ENCODE measurements around the gene GGT5. TPM values are rescaled to one million over a fixed set of nuclear protein-coding genes. Genes with fewer than 3 reads are reported as not detected.
A peak's percentile ranks its signal among the peaks of the same experiment; 100 is the strongest.
"Not testable (repeated sequence)": the region's sequence is repeated elsewhere in the genome, so short reads cannot be mapped to it uniquely, and the experiment has no call there.

GGT5 gene, protein sequence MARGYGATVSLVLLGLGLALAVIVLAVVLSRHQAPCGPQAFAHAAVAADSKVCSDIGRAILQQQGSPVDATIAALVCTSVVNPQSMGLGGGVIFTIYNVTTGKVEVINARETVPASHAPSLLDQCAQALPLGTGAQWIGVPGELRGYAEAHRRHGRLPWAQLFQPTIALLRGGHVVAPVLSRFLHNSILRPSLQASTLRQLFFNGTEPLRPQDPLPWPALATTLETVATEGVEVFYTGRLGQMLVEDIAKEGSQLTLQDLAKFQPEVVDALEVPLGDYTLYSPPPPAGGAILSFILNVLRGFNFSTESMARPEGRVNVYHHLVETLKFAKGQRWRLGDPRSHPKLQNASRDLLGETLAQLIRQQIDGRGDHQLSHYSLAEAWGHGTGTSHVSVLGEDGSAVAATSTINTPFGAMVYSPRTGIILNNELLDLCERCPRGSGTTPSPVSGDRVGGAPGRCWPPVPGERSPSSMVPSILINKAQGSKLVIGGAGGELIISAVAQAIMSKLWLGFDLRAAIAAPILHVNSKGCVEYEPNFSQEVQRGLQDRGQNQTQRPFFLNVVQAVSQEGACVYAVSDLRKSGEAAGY
- 2.1 TPM for total RNA-seq

DNA sequence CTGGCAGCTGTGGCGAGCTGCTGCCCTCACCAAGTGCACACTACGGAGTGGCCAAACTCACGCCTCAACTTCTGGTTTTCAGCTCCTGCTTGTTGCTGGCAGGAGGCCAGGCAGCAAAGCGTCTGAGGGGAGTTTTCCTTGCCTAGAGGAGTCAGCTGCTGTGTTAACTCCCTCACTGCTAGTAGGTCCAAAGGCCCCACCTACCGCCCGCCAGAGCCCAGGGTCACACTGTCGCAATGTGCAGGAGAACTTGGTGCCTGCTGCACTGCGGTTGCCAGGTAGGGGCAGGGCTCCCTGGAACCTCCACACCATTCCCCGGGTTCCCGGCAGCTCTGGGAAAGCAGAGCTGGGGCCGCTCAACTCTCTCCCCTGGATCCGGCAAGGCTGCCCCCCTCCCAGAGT lies at the start of gene GGT5:
Gene GGT5, minus strand, starts transcription at position 53 of the 402 bp plus-strand sequence. CDS start 357 bp downstream, outside the sequence.
- peak within 1 kb of the TSS; percentile 43 to 57 (median 45) for H3K4me3 ChIP-seq (ENCODE audit: low read length in 3 of 3)
- H3K9ac ChIP-seq (ENCODE audit: low read depth in 1 of 3, low read length in 3 of 3): peak within 1 kb of the TSS; percentile 6 to 54 (median 43)
- not testable (repeated sequence) for H3K27me3 ChIP-seq (ENCODE audit: control insufficient read depth in 3 of 3, insufficient read depth in 3 of 3, low read length in 3 of 3); H3K36me3 ChIP-seq (ENCODE audit: control insufficient read depth in 3 of 3, insufficient read depth in 3 of 3, low read length in 3 of 3); H3K9me3 ChIP-seq (ENCODE audit: control insufficient read depth in 3 of 3, low read length in 3 of 3)
- H3K4me1 ChIP-seq (ENCODE audit: control insufficient read depth in 3 of 3, insufficient read depth in 3 of 3, low read length in 3 of 3): peaks cover 24 to 38% (median 31%) of the 10 kb centered on the region in 3 donors
- H3K27ac ChIP-seq (ENCODE audit: low read depth, low read length): peak within 1 kb of the TSS; percentile 69

DNA sequence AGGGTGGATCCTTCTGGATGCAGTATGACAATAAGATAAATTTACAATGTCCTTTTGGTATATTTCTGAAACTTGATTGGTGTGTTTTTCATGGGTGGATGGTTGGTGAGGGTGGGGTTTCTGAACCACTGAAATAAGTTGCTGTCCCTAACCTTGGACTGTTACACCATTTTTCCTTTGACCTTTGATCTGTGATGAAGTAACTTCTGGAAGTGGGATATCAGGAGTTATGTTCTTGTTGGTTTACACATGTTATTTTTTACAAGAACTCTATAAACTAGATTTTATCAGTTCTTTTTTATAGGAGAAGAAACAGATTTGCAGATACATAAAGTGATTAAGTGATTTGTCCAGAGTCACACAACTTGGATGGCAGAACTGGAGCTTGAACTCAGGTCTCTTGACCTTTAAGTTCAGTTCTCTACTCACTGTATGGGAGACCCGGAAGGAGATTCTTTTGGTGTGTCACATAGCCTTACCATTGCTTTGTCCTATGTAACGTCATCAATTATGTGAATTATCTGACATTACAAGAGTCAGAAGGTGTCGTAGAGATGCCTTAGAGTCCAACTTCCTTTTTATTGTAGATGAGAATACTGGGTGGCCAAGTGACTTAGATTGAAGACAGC lies 47.4 kb upstream of the GGT5 start:
- peaks cover 30 to 35% (median 34%) of the 10 kb centered on the region in 3 donors for H3K4me1 ChIP-seq (ENCODE audit: control insufficient read depth in 3 of 3, insufficient read depth in 3 of 3, low read length in 3 of 3)
- not testable (repeated sequence) for H3K36me3 ChIP-seq (ENCODE audit: control insufficient read depth in 3 of 3, insufficient read depth in 3 of 3, low read length in 3 of 3); H3K4me3 ChIP-seq (ENCODE audit: low read length in 3 of 3); H3K27me3 ChIP-seq (ENCODE audit: control insufficient read depth in 3 of 3, insufficient read depth in 3 of 3, low read length in 3 of 3); H3K9ac ChIP-seq (ENCODE audit: low read depth in 1 of 3, low read length in 3 of 3); H3K27ac ChIP-seq (ENCODE audit: low read depth, low read length); H3K9me3 ChIP-seq (ENCODE audit: control insufficient read depth in 3 of 3, low read length in 3 of 3)

DNA sequence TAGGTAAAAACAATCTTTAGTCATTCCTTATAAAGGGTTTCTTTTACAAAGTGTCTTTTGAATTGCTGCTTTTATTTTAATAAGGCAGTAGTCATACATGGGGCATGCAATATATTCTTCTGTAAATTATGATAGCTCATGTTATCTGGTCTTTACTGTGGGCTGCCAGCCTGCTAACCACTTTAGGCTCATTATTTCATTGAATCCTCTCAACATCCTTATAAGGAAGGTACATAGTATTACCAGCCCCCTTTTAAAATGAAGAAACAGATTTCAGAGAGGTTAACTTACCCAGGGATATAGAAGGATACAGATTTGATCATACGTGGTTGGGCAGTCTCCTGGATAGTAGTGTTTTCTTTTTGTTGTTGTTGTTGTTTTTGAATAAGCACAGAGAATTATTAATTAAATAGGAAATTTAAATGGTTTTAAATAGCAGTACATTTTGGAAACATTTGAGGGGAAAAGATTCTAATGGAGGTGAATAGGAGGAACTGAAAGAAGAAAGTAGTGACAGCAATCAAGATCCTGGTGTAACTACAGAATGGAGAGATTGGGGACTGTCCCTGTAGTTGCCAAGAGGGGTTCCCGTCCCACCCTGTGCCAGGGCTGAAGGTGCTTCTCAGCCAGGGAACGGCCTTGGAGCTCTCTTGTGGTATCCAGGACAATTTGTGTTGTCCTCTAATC lies 46.8 kb upstream of the GGT5 start:
- no peak overlapping the region for H3K27ac ChIP-seq (ENCODE audit: low read depth, low read length)

DNA sequence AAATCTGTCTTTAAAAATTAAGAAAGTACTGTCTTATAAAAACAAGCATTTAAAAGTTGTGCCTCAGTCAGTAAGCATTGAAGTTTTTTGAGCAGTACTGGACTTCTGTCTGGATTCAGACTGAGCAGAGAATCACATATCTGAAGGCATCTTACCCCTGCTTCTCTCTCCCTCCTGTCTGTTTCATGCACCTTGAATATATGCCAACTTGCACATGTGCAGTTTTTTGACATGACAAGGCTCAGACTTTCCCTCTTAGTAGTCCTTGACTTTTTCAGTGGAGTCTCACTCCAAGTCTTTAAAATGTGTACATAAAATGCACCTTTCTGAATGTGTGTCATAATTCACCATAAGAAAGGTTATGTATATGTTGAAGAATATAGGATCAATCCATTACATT lies 45.6 kb upstream of the GGT5 start:
- no peak overlapping the region for H3K4me3 ChIP-seq (ENCODE audit: low read length in 3 of 3)
- H3K27me3 ChIP-seq (ENCODE audit: control insufficient read depth in 3 of 3, insufficient read depth in 3 of 3, low read length in 3 of 3): no peaks in the 10 kb centered on the region
- H3K36me3 ChIP-seq (ENCODE audit: control insufficient read depth in 3 of 3, insufficient read depth in 3 of 3, low read length in 3 of 3): no peaks in the 10 kb centered on the region
- H3K9ac ChIP-seq (ENCODE audit: low read depth in 1 of 3, low read length in 3 of 3): no peak overlapping the region
- peak overlapping the region; percentile 62 for H3K27ac ChIP-seq (ENCODE audit: low read depth, low read length)
- H3K9me3 ChIP-seq (ENCODE audit: control insufficient read depth in 3 of 3, low read length in 3 of 3): no peaks in the 10 kb centered on the region
- peaks cover 41 to 48% (median 43%) of the 10 kb centered on the region in 3 donors for H3K4me1 ChIP-seq (ENCODE audit: control insufficient read depth in 3 of 3, insufficient read depth in 3 of 3, low read length in 3 of 3)

More for the DNA sequence above, 46.8 kb upstream of the GGT5 start:
- Histone ChIP-seq H3K36me3 (ENCODE audit: control insufficient read depth in 3 of 3, insufficient read depth in 3 of 3, low read length in 3 of 3) (no peaks in the 10 kb centered on the region), H3K9me3 (ENCODE audit: control insufficient read depth in 3 of 3, low read length in 3 of 3) (no peaks in the 10 kb centered on the region), H3K4me3 (ENCODE audit: low read length in 3 of 3) (no peak overlapping the region), H3K9ac (ENCODE audit: low read depth in 1 of 3, low read length in 3 of 3) (no peak overlapping the region), H3K27me3 (ENCODE audit: control insufficient read depth in 3 of 3, insufficient read depth in 3 of 3, low read length in 3 of 3) (no peaks in the 10 kb centered on the region), H3K4me1 (ENCODE audit: control insufficient read depth in 3 of 3, insufficient read depth in 3 of 3, low read length in 3 of 3) (peaks cover 34 to 40% (median 38%) of the 10 kb centered on the region in 3 donors)

DNA sequence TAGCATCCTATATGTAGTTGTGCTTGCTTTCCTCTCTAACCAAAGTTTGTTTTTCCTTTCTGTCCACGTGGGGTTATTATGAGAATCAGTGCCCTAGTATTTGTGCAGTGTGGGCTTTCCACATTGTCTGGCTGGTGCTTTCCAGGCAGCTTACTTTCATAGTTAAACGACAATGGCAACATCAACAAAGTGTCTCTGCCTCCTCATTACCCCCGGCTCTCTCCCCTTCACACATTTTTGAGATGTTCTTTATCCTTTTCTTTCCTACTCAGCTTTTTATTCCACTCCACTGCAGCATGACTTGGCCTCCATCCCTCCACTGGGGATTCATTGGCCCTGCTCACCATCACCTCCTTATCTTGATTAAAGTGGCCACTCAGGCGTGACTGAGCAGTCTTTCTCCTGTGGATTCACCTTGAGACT lies 44.9 kb upstream of the GGT5 start:
- peak overlapping the region; percentile 62 for H3K27ac ChIP-seq (ENCODE audit: low read depth, low read length)
- H3K27me3 ChIP-seq (ENCODE audit: control insufficient read depth in 3 of 3, insufficient read depth in 3 of 3, low read length in 3 of 3): no peaks in the 10 kb centered on the region
- H3K4me3 ChIP-seq (ENCODE audit: low read length in 3 of 3): peak overlapping the region in 2 of 3 donors; percentile 17 to 26
- H3K4me1 ChIP-seq (ENCODE audit: control insufficient read depth in 3 of 3, insufficient read depth in 3 of 3, low read length in 3 of 3): peaks cover 46 to 50% (median 48%) of the 10 kb centered on the region in 3 donors
- H3K9me3 ChIP-seq (ENCODE audit: control insufficient read depth in 3 of 3, low read length in 3 of 3): no peaks in the 10 kb centered on the region
- peak overlapping the region in 2 of 3 donors; percentile 3 to 18 for H3K9ac ChIP-seq (ENCODE audit: low read depth in 1 of 3, low read length in 3 of 3)
- no peaks in the 10 kb centered on the region for H3K36me3 ChIP-seq (ENCODE audit: control insufficient read depth in 3 of 3, insufficient read depth in 3 of 3, low read length in 3 of 3)

DNA sequence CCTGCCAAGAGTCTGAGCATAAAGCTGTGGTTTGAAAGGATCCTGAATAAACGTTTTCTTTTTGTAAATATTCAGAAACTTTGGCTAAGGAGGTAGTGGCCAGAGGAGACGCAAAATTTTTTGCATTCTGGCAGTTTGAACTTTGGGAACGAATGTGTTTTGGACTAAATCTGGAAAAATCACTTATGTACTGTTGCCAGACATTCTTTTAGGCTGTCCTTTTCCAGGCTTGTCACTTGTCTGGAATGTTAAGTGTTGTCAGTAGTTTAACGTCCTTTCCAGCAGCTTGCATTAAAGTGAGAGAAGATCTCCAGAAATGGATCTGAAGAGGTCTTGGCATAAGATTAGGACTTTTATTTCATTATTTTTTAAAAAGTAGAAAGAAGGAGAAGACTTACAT lies 44.2 kb upstream of the GGT5 start:
- H3K4me3 ChIP-seq (ENCODE audit: low read length in 3 of 3): no peak overlapping the region
- no peaks in the 10 kb centered on the region for H3K36me3 ChIP-seq (ENCODE audit: control insufficient read depth in 3 of 3, insufficient read depth in 3 of 3, low read length in 3 of 3)
- H3K9ac ChIP-seq (ENCODE audit: low read depth in 1 of 3, low read length in 3 of 3): no peak overlapping the region
- no peaks in the 10 kb centered on the region for H3K9me3 ChIP-seq (ENCODE audit: control insufficient read depth in 3 of 3, low read length in 3 of 3)
- H3K27me3 ChIP-seq (ENCODE audit: control insufficient read depth in 3 of 3, insufficient read depth in 3 of 3, low read length in 3 of 3): no peaks in the 10 kb centered on the region
- peak overlapping the region; percentile 62 for H3K27ac ChIP-seq (ENCODE audit: low read depth, low read length)
- H3K4me1 ChIP-seq (ENCODE audit: control insufficient read depth in 3 of 3, insufficient read depth in 3 of 3, low read length in 3 of 3): peaks cover 46 to 50% (median 50%) of the 10 kb centered on the region in 3 donors

DNA sequence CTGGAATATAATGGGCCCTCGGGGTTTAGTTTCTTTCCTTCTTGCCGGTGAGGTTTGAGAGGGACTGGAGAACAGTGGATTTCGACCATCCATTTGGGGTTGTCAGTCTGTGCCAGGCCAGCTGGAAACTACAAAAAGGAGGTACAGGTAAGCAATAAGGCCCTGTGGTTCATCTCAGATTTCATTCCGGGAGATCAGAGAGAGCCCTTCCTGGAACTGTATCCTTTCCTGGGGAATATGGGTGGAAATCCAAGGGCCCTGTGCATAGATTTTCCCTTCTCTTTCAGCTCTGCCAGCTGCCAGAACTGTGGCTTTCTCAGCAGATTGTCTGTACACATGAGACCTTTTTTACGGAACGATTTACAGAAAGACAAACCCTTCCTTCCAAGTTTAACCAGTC lies 42.9 kb upstream of the GGT5 start:
- H3K27me3 ChIP-seq (ENCODE audit: control insufficient read depth in 3 of 3, insufficient read depth in 3 of 3, low read length in 3 of 3); H3K4me3 ChIP-seq (ENCODE audit: low read length in 3 of 3); H3K9me3 ChIP-seq (ENCODE audit: control insufficient read depth in 3 of 3, low read length in 3 of 3); H3K9ac ChIP-seq (ENCODE audit: low read depth in 1 of 3, low read length in 3 of 3); H3K36me3 ChIP-seq (ENCODE audit: control insufficient read depth in 3 of 3, insufficient read depth in 3 of 3, low read length in 3 of 3): not testable (repeated sequence)
- Histone ChIP-seq H3K4me1 (ENCODE audit: control insufficient read depth in 3 of 3, insufficient read depth in 3 of 3, low read length in 3 of 3) (peaks cover 46 to 50% (median 50%) of the 10 kb centered on the region in 3 donors), H3K27ac (ENCODE audit: low read depth, low read length) (peak overlapping the region; percentile 64)

DNA sequence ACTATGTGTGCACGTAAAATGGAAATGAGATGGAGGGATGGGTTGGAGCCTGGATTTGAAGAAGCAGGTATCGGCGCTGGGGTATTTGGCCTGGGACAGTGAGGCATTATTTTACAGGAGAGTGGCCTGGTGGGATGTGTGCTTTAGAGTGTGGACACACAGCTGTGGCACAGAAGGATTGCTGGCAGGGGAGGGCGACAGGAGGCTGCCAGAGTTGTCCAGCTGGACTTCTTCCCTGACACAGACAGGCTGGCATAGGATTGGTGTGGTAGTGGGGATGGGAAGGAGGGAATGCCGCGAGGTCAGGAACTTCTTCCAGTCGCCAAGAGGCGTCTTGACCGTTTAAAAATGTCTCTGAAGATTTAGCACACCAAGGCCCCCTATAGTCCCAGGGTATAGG lies 42.3 kb upstream of the GGT5 start:
- not testable (repeated sequence) for H3K9me3 ChIP-seq (ENCODE audit: control insufficient read depth in 3 of 3, low read length in 3 of 3); H3K9ac ChIP-seq (ENCODE audit: low read depth in 1 of 3, low read length in 3 of 3); H3K27me3 ChIP-seq (ENCODE audit: control insufficient read depth in 3 of 3, insufficient read depth in 3 of 3, low read length in 3 of 3); H3K4me3 ChIP-seq (ENCODE audit: low read length in 3 of 3); H3K36me3 ChIP-seq (ENCODE audit: control insufficient read depth in 3 of 3, insufficient read depth in 3 of 3, low read length in 3 of 3)
- peak overlapping the region; percentile 64 for H3K27ac ChIP-seq (ENCODE audit: low read depth, low read length)
- H3K4me1 ChIP-seq (ENCODE audit: control insufficient read depth in 3 of 3, insufficient read depth in 3 of 3, low read length in 3 of 3): peaks cover 46 to 50% (median 50%) of the 10 kb centered on the region in 3 donors

DNA sequence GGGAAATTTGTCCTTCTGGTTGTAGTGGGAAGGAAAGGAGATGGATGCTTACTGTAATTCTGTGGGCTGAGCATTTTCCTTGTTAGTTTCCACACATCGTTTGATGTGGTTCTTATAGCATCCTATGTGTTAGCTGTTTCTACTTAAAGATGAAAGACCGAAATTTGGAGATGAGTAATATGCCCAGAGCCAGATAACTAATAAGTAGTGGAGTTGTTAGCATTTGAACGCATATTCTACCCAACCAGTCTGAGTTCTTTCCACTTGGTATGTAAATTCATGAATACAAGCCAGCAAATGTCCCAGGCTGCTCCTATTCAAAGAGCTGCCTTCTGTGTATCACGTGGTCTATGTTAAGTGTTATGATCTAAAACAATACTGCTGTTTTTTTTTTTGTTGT lies 40.4 kb upstream of the GGT5 start:
- no peak overlapping the region for H3K4me3 ChIP-seq (ENCODE audit: low read length in 3 of 3)
- no peaks in the 10 kb centered on the region for H3K9me3 ChIP-seq (ENCODE audit: control insufficient read depth in 3 of 3, low read length in 3 of 3)
- no peaks in the 10 kb centered on the region for H3K27me3 ChIP-seq (ENCODE audit: control insufficient read depth in 3 of 3, insufficient read depth in 3 of 3, low read length in 3 of 3)
- H3K36me3 ChIP-seq (ENCODE audit: control insufficient read depth in 3 of 3, insufficient read depth in 3 of 3, low read length in 3 of 3): no peaks in the 10 kb centered on the region
- peaks cover 29 to 43% (median 33%) of the 10 kb centered on the region in 3 donors for H3K4me1 ChIP-seq (ENCODE audit: control insufficient read depth in 3 of 3, insufficient read depth in 3 of 3, low read length in 3 of 3)
- no peak overlapping the region for H3K9ac ChIP-seq (ENCODE audit: low read depth in 1 of 3, low read length in 3 of 3)
- no peak overlapping the region for H3K27ac ChIP-seq (ENCODE audit: low read depth, low read length)
